MV-4-11 (cell line): ENCODE data around the gene NLRP1.
"Not testable (repeated sequence)": the region's sequence is repeated elsewhere in the genome, so short reads cannot be mapped to it uniquely, and the experiment has no call there.

Source experiments
- DNase-seq: peaks from one replicate; lab custom pipeline; 2025; lab: John Stamatoyannopoulos, UW

Gene NLRP1

GRCh38 chr17:5587438-5588032 is 3.2 kb upstream of the NLRP1 start:
- DNase-seq: peak; percentile 68

GRCh38 chr17:5585836-5586521 is 1.7 kb upstream of the NLRP1 start:
- peak; percentile 5 for DNase-seq

- DNase-seq: no peak
These were observed 1.0 kb upstream of the NLRP1 start for GRCh38 chr17:5585287-5585794.

- no peak for DNase-seq
These were observed 605 bp downstream of the NLRP1 start for GRCh38 chr17:5583426-5584382.

- DNase-seq: no peak
These were observed 1.8 kb downstream of the NLRP1 start for GRCh38 chr17:5582209-5583185.

- no peak for DNase-seq
These were observed 2.7 kb downstream of the NLRP1 start for GRCh38 chr17:5581655-5582054.

- no peak for DNase-seq
These were observed 3.3 kb downstream of the NLRP1 start for GRCh38 chr17:5580969-5581368.

GRCh38 chr17:5580367-5580766 is 3.9 kb downstream of the NLRP1 start:
- peak; percentile 90 for DNase-seq

GRCh38 chr17:5578768-5579167 is 5.5 kb downstream of the NLRP1 start:
- not testable (repeated sequence) for DNase-seq

GRCh38 chr17:5573017-5573416 is 11.3 kb downstream of the NLRP1 start:
- DNase-seq: not testable (repeated sequence)

GRCh38 chr17:5571281-5571680 is 13.0 kb downstream of the NLRP1 start:
- no peak for DNase-seq

- no peak for DNase-seq
These were observed 18.5 kb downstream of the NLRP1 start for GRCh38 chr17:5565808-5566207.

- DNase-seq: no peak
These were observed 20.9 kb downstream of the NLRP1 start for GRCh38 chr17:5563456-5563855.

GRCh38 chr17:5562661-5563360 is 21.5 kb downstream of the NLRP1 start:
- no peak for DNase-seq

- no peak for DNase-seq
These were observed 22.4 kb downstream of the NLRP1 start for GRCh38 chr17:5561736-5562571.

GRCh38 chr17:5560361-5560988 is 23.8 kb downstream of the NLRP1 start:
- no peak for DNase-seq

- DNase-seq: no peak
These were observed 25.2 kb downstream of the NLRP1 start for GRCh38 chr17:5558815-5559785.

GRCh38 chr17:5557990-5558389 is 26.3 kb downstream of the NLRP1 start:
- DNase-seq: no peak
